GM19239 (cell line): ENCODE data around the gene HYAL1.
"Not testable (repeated sequence)": the region's sequence is repeated elsewhere in the genome, so short reads cannot be mapped to it uniquely, and the experiment has no call there.

Source experiments
- DNase-seq: peaks from one replicate; pipeline ENCODE4 v3.0.0; 2011; ENCODE audit warnings: low spot score; ENCODE audit not compliant: insufficient read length
- FAIRE-seq: peaks from 2 replicates; lab custom pipeline; 2011; peaks lifted over from hg19 to GRCh38; lab: Jason Lieb, UNC

HYAL1 gene

DNA sequence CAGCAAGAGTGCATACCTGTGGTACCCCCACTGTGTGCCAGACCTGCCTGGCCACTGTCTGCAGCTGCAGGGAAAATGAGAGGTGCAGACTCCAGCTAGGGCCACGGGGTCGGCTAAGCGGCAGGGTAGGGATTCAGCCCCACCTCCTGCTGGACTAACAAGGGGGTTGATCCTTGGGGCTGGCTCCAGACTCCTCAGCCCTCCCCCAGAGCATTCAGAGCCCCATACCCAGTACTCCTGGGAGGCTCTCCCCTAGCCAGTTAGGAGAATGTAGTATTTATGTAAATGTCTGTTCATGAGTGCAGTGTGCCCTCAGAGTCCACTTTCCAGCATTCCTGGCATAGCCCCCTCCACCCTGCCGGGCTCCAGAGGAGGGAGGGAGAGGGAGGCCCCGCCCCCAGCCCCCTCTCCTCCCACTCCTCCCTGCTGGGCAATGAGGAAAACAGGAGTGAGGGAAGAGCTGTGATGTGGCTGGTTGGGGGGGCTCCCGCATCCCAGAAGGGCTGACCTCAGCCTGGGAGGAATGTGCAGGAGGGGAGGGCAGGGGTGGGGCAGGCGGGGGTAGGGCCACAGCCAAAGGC is 38.9 kb downstream of the HYAL1 start:
- no peak for DNase-seq
- FAIRE-seq = no peak

DNA sequence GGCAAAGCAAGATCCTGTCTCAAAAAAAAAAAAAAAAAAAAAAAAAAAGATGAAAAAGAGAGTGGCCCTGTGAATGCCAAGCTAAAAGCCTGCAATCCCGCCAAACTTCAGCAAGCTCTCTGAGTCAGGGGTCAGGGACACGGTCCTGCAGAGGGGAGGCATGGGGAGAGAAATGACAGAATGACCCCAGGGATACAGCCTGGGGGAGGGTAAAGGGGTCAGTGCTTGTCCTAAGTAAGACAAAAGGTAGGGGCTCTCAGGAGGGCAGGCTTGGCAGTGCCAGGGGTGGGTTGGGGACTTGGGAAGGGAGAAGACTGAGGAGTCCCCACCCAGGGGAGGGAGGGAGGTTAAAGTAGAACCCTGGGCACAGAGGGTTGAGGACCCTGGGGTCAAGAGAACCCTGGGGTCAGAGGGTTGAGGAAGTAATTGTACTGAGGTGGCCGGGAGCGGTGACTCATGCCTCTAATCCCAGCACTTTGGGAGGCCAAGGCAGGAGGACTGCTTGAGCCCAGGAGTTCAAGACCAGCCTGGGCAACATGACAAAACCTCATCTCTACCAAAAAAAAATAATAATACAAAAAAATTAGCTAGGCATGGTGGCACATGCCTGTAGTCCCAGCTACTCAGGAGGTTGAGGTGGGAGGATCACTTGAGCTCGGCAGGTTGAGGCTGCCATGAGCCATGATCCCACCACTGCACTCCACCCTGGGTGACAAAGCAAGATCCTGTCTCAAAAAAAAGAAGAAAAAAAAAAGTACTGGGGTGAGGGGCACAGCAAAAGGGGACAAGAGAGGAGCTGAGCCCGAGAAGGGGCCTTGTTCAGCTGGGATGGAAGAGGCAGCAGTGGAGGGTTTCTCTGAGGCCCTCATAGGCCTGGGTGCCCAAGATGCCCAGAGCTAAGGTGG is 39.6 kb downstream of the HYAL1 start:
- FAIRE-seq (no peak), DNase-seq (no peak)

DNA sequence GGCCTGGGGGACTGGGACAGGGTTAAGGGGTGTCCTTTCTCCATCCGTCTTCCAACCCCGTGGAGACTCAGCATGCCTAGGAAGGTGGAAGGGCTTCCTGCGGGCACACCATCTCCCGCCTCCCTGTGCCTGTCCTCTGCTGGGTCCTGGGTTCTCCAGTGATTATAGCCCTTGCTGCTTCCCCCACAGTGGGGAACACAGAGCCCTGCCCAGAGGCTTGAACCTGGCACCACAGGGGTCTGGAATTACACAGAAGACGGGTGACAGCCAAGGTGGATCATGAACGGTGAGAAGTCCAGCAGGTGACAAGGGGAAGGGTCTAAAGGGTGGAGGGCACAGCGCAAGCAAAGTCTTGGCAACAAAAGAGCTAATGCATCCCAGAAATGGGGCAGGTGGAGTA is 40.6 kb downstream of the HYAL1 start:
- no peak for FAIRE-seq
- DNase-seq = no peak

DNA sequence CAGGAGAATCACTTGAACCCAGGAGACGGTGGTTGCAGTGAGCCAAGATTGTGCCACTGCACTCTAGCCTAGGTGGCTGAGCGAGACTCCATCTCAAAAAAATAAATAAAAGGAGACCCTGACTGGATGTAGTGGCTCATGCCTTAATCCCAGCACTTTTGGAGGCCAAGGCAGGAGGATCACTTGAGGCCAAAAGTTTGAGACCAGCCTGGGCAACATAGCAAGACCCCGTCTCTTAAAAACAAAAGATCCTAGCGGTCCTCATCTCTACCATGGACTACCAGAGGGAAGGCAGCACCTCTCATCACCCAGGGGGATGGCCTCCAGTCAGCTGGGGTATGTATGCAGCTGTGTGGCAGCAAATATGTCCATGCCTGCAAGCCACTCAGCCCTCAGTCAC is 41.2 kb downstream of the HYAL1 start:
- not testable (repeated sequence) for DNase-seq, FAIRE-seq

DNA sequence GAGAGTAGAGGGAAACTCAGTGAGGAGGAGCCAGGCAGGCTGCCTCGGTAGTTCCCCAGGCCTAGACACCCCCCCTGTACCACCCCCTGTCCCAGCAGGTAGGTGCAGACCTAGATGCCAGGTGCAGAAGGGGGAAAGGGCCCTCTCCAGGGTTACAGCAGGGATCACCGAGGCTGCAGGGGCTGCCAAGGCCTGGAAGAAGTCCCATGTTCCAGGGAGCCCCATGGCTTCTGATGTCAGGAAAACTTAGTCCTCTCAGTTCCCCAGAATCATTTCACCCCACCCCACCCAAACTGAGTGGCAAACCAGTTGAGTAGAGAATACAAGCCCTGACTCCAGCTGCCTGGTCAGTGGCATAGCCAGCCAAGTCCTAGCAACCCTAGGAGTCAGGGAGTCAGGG is 41.9 kb downstream of the HYAL1 start:
- DNase-seq = no peak
- FAIRE-seq = no peak

DNA sequence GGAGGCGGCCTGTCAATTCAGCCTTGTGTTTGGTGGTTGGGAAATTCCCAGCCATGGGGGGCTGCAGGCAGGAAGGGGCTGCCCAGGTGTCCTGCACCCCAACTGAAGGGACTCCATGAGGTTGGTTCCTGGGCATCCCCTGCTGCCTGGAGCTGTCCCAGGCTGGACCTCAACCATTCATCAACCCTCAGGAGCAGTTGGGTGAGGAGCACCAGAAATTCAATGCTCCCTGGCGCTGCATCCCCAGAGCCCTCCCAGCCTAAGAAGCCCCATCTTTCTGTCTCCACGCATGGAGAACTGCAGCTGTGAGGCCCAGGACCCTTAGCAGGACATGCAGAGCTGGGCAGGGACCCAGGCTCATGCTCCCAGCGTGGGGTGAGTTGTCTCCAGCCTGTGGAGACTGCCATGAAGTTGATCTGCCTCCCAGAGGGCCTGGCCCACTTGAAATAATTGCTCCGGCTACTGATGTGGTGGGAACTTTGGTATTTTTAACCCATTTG is 42.4 kb downstream of the HYAL1 start:
- FAIRE-seq (no peak), DNase-seq (no peak)

DNA sequence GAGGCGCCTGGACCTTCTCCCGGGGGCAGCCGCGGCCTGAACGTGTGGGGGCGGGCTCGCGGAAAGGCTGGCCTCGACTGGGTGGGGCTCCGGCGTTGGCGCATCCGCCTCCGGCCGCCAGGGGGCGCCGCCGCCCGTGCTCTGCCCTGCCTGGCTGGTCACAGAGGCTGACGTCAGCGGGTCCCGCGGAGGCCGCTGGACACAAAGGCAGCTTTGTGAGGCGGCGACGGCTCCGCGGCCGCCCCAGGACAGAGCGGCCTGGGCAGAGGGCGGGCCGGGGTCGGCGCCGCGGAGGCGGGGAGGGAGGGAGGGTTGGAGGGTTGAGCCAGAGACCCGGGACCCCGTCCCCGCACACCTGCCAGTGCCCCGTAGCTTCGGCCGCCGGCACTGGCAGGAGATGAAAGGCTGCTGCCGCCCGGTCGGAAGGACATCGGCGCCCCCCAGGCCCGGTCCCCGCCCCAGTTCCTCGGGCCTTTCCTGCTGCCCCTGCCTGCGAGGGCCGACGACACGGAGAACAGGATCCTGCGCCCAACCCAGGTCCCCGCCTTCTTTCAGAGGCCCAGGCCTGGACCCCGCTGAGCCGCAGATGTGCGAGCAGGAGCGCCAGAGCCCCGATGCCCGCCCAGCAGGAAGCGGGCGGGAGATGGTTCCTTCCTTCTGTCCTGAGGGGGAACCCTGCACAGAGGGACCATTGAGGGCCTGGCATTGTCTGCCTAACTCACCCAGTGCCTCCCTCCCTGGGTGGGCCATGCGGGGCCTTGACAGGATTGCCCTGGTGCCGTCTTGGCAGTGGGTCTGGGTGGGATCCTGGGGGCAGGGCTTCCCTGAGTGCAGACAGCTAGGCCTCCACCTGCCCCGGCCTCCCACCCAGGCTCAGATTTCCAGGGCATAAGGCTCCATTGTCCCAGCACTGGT is 43.1 kb downstream of the HYAL1 start:
- FAIRE-seq = peak; percentile 64
- DNase-seq = peak; percentile 99

DNA sequence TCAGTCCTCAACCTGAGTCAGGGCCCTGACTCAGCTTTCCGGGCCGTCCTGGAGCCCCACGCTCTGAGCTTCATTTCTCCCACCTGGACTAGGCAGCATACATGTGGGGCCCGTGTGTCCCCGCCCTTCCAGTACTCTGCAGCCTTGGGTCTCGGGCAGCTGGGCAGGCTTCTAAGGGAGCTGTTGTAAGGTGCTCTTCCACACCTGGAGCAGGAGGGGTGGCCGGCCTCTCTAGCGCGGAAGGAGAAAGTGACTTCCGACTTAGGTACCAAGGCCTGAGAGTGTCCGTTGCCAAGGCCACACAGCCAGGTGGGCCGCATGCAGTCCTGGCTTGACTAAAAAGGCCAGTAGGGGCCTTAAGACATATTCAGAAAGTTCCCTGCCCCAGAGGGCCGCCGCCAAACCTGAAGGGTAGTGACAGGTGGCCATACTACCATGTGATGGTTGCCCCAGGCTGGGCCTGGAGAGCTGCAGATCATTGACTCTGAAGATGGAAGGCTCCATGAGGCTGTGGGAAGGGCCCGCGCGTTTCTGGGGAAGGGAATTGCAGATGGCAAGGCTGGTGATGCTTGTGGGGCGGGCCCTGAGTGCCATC is 43.8 kb downstream of the HYAL1 start:
- peak; percentile 4 for FAIRE-seq
- no peak for DNase-seq

DNA sequence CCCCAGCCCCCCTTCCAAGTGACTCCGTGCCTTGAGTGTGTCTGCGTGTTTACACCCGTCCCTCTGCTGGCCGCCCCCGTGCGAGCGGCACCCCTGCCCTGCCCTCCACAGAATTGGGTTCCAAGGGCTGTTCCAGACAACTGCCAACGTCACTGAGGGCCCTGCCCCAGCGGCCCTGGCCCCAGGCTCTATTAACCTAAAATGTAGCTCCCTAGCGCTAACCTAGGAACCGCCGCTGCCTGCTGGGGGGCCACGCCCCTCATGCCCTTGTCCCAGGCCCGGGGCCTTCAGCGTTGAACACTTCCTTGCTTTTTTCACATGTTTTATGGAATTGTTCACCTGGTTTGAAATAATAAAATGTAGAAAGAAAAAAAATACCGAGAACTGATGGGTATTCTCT is 44.4 kb downstream of the HYAL1 start:
- no peak for DNase-seq

DNA sequence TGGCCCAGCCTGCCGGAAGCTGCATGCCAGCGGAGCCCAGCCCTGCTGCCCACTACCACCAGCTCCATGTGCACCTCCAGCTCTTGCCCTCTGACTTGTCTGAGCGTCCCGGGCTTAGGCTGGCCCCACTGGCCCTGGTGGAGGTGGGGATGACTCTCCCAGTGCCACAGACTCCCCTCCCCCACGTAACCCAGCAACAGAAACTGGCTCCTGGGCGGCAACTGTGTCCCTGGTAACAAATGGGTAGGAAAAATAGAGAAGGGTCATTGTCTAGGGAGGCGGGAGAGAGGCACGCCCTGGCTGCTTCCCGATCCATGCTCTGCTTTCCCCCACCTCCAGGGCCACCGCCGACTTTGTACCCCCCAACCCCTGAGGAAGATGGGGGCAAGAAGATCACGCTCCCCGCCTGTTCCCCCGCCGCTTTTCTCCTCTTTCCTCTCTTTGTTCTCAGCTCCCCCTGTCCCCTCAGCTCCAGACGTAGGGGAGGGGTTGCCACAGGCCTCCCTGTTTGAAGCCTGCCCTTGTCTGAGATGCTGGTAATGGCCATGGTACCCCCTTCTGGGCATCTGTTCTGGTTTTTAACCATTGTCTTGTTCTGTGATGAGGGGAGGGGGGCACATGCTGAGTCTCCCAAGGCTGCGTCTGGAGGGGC is 45.2 kb downstream of the HYAL1 start:
- FAIRE-seq (no peak), DNase-seq (no peak)

More for the DNA sequence above, 44.4 kb downstream of the HYAL1 start:
- FAIRE-seq = no peak

DNA sequence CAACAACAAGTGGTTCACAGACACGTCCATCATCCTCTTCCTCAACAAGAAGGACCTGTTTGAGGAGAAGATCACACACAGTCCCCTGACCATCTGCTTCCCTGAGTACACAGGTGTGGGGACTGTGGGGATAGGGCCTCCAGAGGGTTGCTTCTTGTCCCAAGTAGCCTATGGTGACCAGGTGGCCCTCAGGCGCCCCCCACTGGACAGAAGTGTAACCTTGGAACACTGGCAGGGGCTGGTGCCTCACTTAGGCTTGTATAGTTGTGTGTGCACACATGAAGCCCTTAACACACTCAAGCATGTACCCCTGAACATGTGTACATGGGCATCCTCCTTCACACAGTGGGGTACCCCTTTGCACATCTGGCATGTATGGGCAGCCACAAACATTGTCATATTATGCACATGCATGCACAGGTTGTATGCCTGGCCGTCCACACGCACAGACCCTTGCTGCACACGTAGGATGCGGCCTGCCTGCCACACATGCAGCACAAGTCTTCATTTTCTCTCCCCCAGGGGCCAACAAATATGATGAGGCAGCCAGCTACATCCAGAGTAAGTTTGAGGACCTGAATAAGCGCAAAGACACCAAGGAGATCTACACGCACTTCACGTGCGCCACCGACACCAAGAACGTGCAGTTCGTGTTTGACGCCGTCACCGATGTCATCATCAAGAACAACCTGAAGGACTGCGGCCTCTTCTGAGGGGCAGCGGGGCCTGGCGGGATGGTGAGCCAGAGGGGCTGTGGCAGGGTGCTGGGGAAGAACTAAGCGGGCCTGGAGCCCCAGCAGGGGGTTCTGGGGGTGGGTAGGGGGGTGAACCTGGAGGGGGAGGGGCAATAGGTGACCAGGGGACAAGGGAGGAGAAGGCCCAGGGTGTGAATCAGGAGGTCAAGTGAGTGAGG is 46.1 kb downstream of the HYAL1 start:
- DNase-seq = no peak
- no peak for FAIRE-seq

DNA sequence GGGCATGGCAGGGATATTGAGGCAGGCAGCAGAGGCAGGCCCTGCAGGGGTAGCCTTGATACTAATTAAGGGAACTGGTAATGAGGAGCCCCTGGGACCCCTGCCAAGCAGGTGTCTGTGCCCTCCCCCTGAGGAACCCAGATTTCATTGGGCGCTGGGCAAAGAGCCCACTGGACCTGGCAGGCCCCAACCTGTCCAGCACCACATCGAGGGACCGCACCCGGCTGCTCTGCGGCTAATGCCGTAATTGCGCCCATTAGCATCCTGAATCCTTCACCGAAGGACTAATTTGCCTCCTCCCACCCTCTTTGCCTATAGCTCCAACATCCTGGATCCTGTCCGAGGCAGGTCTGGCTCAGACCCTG is 48.1 kb downstream of the HYAL1 start:
- no peak for FAIRE-seq
- DNase-seq = no peak

DNA sequence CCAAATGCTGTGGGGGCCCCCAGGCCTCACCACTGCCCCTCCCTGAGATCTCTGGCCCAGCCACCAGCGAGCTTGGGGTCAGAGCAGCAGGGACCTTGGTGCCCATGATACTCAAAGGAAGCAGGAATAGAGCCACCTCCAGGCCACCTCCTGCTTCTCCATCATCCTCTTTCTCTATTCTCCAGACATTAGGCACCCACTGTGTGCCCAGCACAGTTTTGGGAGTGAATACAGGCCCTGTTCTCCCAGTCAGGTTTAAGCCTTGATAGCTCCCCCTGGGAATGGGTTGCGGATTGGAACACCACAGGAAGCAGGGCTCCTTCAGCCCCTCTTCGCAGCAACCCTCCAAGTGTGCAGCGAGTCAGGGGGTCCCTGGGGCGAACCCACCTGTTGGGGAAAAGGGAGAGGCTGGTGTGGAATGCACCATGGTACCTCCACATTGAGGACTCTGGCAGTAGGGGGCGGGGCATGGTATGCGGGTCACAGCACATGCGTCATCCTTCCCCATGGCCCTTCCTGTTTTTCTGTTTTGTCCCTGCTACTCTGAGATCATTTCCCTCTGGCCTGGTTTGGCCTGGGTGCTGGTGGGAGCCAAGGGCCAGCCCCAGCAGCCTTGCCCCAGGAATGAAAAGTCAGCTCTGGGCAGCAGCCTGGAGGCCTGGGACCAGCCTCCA is 48.7 kb downstream of the HYAL1 start:
- DNase-seq = no peak
- FAIRE-seq = no peak

DNA sequence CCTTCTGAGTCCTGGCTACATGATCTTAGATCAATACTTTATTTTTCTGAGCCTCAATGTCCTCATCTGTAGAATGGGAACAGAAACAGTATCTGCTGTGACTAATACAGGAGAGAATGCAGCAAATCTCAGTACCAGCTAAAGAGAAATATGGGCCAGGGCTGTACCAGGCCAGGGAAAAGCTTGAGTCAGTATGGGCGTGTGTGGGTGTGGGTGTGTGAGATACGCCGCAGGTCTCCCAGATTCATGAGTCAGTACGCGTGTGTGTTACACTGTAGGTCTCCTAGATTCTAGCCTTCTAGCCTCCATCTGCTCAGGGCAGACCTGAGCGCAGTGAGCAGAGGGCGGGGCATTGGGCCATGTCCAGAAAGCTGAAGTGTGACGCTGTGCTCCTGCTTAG is 52.2 kb downstream of the HYAL1 start:
- FAIRE-seq = no peak

DNA sequence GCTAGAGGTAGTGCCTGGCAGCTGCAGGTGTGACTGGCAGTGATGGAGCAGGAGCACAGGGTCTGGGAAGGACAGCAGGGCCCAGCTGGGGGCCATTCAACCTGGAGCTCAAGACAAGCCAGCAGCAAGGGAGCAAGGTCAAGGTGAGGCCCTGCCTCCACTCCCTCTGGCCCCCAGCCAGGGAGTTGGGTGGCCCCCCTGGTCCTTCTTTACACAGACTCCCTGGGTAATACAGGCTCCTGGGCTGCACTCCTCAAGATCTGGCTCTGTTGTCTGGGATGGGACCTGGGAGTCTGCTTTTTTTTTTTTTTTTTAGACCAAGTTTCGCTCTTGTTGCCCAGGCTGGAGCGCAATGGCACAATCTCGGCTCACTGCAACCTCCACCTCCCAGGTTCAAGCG is 52.9 kb downstream of the HYAL1 start:
- FAIRE-seq (no peak), DNase-seq (no peak)

More for the DNA sequence above, 52.2 kb downstream of the HYAL1 start:
- no peak for DNase-seq
